SK-N-SH treated with all-trans-retinoic acid at 6 μM for 48 hours (cell line): ENCODE data around the gene ABHD3.
"Not testable (repeated sequence)": the region's sequence is repeated elsewhere in the genome, so short reads cannot be mapped to it uniquely, and the experiment has no call there.

Experiments used
- ATAC-seq: fragments of 200-7000 bp; cut with Tn5 transposase; 3 replicates; pipeline ENCODE4 v1.9.1; 2020; ENCODE audit warnings: mild to moderate bottlenecking, moderate library complexity
- ARNTL ChIP-seq: fragments of 450-650 bp; formaldehyde crosslinking; IDR thresholded peaks from 2 replicates; pipeline ENCODE4 v1.5.0; 2020; ENCODE audit warnings: low read depth, mild to moderate bottlenecking, moderate library complexity, borderline replicate concordance
- ESRRG ChIP-seq: fragments of 250-450 bp; sonication (Bioruptor Pico); IDR thresholded peaks from 2 replicates; pipeline ENCODE4 v1.6.1; 2021; ENCODE audit warnings: mild to moderate bottlenecking
- OSR1 ChIP-seq: fragments of 250-450 bp; sonication (Bioruptor Pico); IDR thresholded peaks from 2 replicates; pipeline ENCODE4 v1.8.0; 2022; ENCODE audit warnings: moderate library complexity, mild to moderate bottlenecking, inconsistent platforms
- PATZ1 ChIP-seq: fragments of 250-450 bp; sonication (Bioruptor Pico); IDR thresholded peaks from 2 replicates; pipeline ENCODE4 v1.8.0; 2020; ENCODE audit warnings: mild to moderate bottlenecking, moderate library complexity, borderline replicate concordance
- POU6F1 ChIP-seq: fragments of 250-450 bp; sonication (Bioruptor Pico); IDR thresholded peaks from 2 replicates; pipeline ENCODE4 v1.8.0; 2021; ENCODE audit warnings: low read depth, mild to moderate bottlenecking, moderate library complexity, borderline replicate concordance
- RARB ChIP-seq: fragments of 250-450 bp; sonication (Bioruptor Pico); IDR thresholded peaks from 2 replicates; pipeline ENCODE4 v1.8.0; 2021; ENCODE audit warnings: mild to moderate bottlenecking, moderate library complexity
- TCF4 ChIP-seq: fragments of 250-450 bp; sonication (Bioruptor Pico); IDR thresholded peaks from 2 replicates; pipeline ENCODE4 v1.8.0; 2021; ENCODE audit warnings: mild to moderate bottlenecking, moderate library complexity, borderline replicate concordance
- TOX ChIP-seq: fragments of 250-450 bp; sonication (Bioruptor Pico); IDR thresholded peaks from 2 replicates; pipeline ENCODE4 v1.8.0; 2021; ENCODE audit warnings: mild to moderate bottlenecking, moderate library complexity, borderline replicate concordance
- TSHZ2 ChIP-seq: fragments of 250-450 bp; sonication (Bioruptor Pico); IDR thresholded peaks from 2 replicates; pipeline ENCODE4 v1.5.0; 2020; ENCODE audit warnings: mild to moderate bottlenecking, moderate library complexity
- ZC3H10 ChIP-seq: fragments of 250-450 bp; sonication (Bioruptor Pico); IDR thresholded peaks from 2 replicates; pipeline ENCODE4 v1.5.1; 2021; ENCODE audit warnings: mild to moderate bottlenecking, moderate library complexity
- ZFP3 ChIP-seq: fragments of 250-450 bp; sonication (Bioruptor Pico); IDR thresholded peaks from 2 replicates; pipeline ENCODE4 v1.5.0; 2020; ENCODE audit warnings: mild to moderate bottlenecking, moderate library complexity
- ZFP30 ChIP-seq: fragments of 450-650 bp; formaldehyde crosslinking; IDR thresholded peaks from 2 replicates; pipeline ENCODE4 v1.5.0; 2022; ENCODE audit warnings: mild to moderate bottlenecking, moderate library complexity
- ZNF565 ChIP-seq: fragments of 450-650 bp; formaldehyde crosslinking; conservative IDR thresholded peaks from 2 replicates; pipeline ENCODE4 v1.5.0; 2020; ENCODE audit warnings: low read depth, mild to moderate bottlenecking, moderate library complexity

Gene ABHD3

GRCh38 chr18:21741562-21742314 lies 37.2 kb upstream of the ABHD3 start:
- ATAC-seq: peak; percentile 4; the same call in 1 of the 3 replicates
- TF ChIP-seq ZFP3 (CRISPR knock-in tag) (no peak), TCF4 (0 out of 2 replicates have a peak, but pooled peaks have one; percentile 8)
- TF ChIP-seq, all 23 proteins: peak for 1

- ATAC-seq: no peak
- TF ChIP-seq ZFP30 (CRISPR knock-in tag) (no peak), TOX (CRISPR knock-in tag) (no peak), PATZ1 (CRISPR knock-in tag) (no peak), TSHZ2 (no peak)
- TF ChIP-seq, all 23 proteins: peak for 0
Measured at GRCh38 chr18:21741312-21741561, 36.7 kb upstream of the ABHD3 start.

GRCh38 chr18:21740538-21741311 lies 36.2 kb upstream of the ABHD3 start, which contains the start of gene MIB1:
TSS of gene MIB1 (plus strand) at chr18:21740792. CDS start at chr18:21741584, 792 bp downstream.
- peak; percentile 98 for ATAC-seq
- no peak for TF ChIP-seq OSR1

GRCh38 chr18:21739604-21740537 lies 35.3 kb upstream of the ABHD3 start:
- no peak for TF ChIP-seq ESRRG (CRISPR knock-in tag)
- no peak for TF ChIP-seq ARNTL
- no peak for TF ChIP-seq TOX (CRISPR knock-in tag)

GRCh38 chr18:21736926-21737325 lies 32.4 kb upstream of the ABHD3 start:
- not testable (repeated sequence) for ATAC-seq

More at GRCh38 chr18:21739604-21740537, 35.3 kb upstream of the ABHD3 start:
- peak; percentile 34 for ATAC-seq

GRCh38 chr18:21735452-21736015 lies 31.0 kb upstream of the ABHD3 start:
- TF ChIP-seq POU6F1 (CRISPR knock-in tag) (no peak), RARB (CRISPR knock-in tag) (no peak), ZNF565 (CRISPR knock-in tag) (no peak), OSR1 (no peak), ZC3H10 (CRISPR knock-in tag) (no peak), TOX (CRISPR knock-in tag) (no peak)
- ATAC-seq: no peak
